GM10248 (cell line): ENCODE data around the gene BBIP1.
"Not testable (repeated sequence)": the region's sequence is repeated elsewhere in the genome, so short reads cannot be mapped to it uniquely, and the experiment has no call there.

ENCODE experiments used
- CTCF ChIA-PET: fragments of 300-600 bp; sonication (Branson Sonifier 250); formaldehyde crosslinking; extraction: SDS; loops from one replicate; lab custom pipeline; 2021; ENCODE audit warnings: antibody characterized with exemption; lab: Yijun Ruan, JAX
- POLR2A ChIA-PET: fragments of 350-650 bp; sonication (Branson Sonifier 250); formaldehyde crosslinking; extraction: SDS; loops from one replicate; lab custom pipeline; 2020; ENCODE audit warnings: antibody characterized with exemption; lab: Yijun Ruan, JAX
- DNase-seq: peaks from one replicate; pipeline ENCODE4 v3.0.0; 2012; ENCODE audit errors: extremely low spot score
- CTCF ChIP-seq: IDR thresholded peaks from 2 replicates; pipeline ENCODE4 v1.5.1; 2012; ENCODE audit warnings: mild to moderate bottlenecking, low read depth; ENCODE audit errors: extremely low read depth, missing control alignments, control extremely low read depth

BBIP1 gene

GRCh38 chr10:110867807-110868465 lies 51.0 kb downstream of the BBIP1 start:
- ChIA-PET POLR2A (interaction anchor here (0.8 kb wide), 1 partner anchor 22 kb away, joined by 3 read pairs; no protein-coding TSS in a partner anchor), CTCF (interaction anchor here (0.8 to 4.7 kb wide), 11 partner anchors 10 to 513 kb away, joined by 3 to 27 read pairs (median 5); no protein-coding TSS in a partner anchor)
- TF ChIP-seq CTCF, result no peak
- DNase-seq, result no peak

GRCh38 chr10:110867011-110867806 lies 51.8 kb downstream of the BBIP1 start:
- DNase-seq, result not testable (repeated sequence)
- ChIA-PET POLR2A (interaction anchor here (0.8 to 1.4 kb wide), 2 partner anchors 23 to 24 kb away, joined by 3 read pairs; no protein-coding TSS in a partner anchor), CTCF (interaction anchor here (0.8 to 4.7 kb wide), 12 partner anchors 9 to 513 kb away, joined by 3 to 27 read pairs (median 6); no protein-coding TSS in a partner anchor)

GRCh38 chr10:110865809-110866482 lies 53.0 kb downstream of the BBIP1 start:
- DNase-seq, result no peak
- POLR2A ChIA-PET, result interaction anchor here (1.0 to 1.8 kb wide), 3 partner anchors 21 to 24 kb away, joined by 3 to 4 read pairs (median 4); no protein-coding TSS in a partner anchor
- CTCF ChIA-PET, result interaction anchor here (1.2 to 4.7 kb wide), 4 partner anchors 14 to 23 kb away, joined by 3 to 27 read pairs (median 5); no protein-coding TSS in a partner anchor

GRCh38 chr10:110865186-110865808 lies 53.7 kb downstream of the BBIP1 start:
- no peak for DNase-seq
- no peak for TF ChIP-seq CTCF
- CTCF ChIA-PET, result interaction anchor here (0.9 to 4.7 kb wide), 5 partner anchors 13 to 91 kb away, joined by 3 to 27 read pairs (median 4); no protein-coding TSS in a partner anchor
- POLR2A ChIA-PET, result interaction anchor here (0.9 to 1.8 kb wide), 4 partner anchors 20 to 91 kb away, joined by 3 to 4 read pairs (median 4); no protein-coding TSS in a partner anchor

More at GRCh38 chr10:110865809-110866482, 53.0 kb downstream of the BBIP1 start:
- TF ChIP-seq CTCF, result no peak

GRCh38 chr10:110864662-110865140 lies 54.3 kb downstream of the BBIP1 start:
- no peak for TF ChIP-seq CTCF
- peak; percentile 51 for DNase-seq
- CTCF ChIA-PET, result interaction anchor here (0.9 to 4.7 kb wide), 6 partner anchors 12 to 91 kb away, joined by 3 to 27 read pairs (median 4); no protein-coding TSS in a partner anchor
- POLR2A ChIA-PET, result interaction anchor here (0.9 to 1.8 kb wide), 3 partner anchors 19 to 90 kb away, joined by 3 to 4 read pairs (median 4); no protein-coding TSS in a partner anchor

- no peak for DNase-seq
- ChIA-PET POLR2A (interaction anchor here (0.9 to 1.8 kb wide), 2 partner anchors 19 to 90 kb away, joined by 3 to 4 read pairs; no protein-coding TSS in a partner anchor), CTCF (interaction anchor here (1.2 to 4.7 kb wide), 5 partner anchors 17 to 90 kb away, joined by 3 to 27 read pairs (median 4); no protein-coding TSS in a partner anchor)
- no peak for TF ChIP-seq CTCF
These were observed 55.0 kb downstream of the BBIP1 start for GRCh38 chr10:110863956-110864355.
